Measurements from ENCODE around the gene CCL2. TPM values are rescaled to one million over a fixed set of nuclear protein-coding genes. Genes with fewer than 3 reads are reported as not detected.

The CCL2 gene
- total RNA-seq (2021; fragmentation: NEBNext Ultra II Directional; extraction: Animal tissue kit (Norgen Biotek cat#: 25700)): 3.1 and 3.7 TPM in 2 replicates
- polyA plus RNA-seq (2011; rRNA removed): 2.6 and 3.0 TPM in 2 replicates
- polyA plus RNA-seq (2011; cell fraction: cytosol; rRNA removed): 3.3 TPM
- 2.8 TPM for polyA plus RNA-seq (2011; cell fraction: nucleus; rRNA removed)
- polyA plus RNA-seq (2012, experiment 1 of 2): 1.5 to 2.5 TPM (median 1.9 TPM) in 4 replicates
- polyA plus RNA-seq (2012, experiment 2 of 2): 2.0 TPM
- polyA plus RNA-seq (2013, experiment 1 of 2): 8.7 TPM
- polyA plus RNA-seq (2013, experiment 2 of 2): 11.5 TPM
- 2.1 and 4.0 TPM in 2 replicates for polyA minus RNA-seq (2011; rRNA and poly(A)+ RNA removed)
- polyA minus RNA-seq (2011; cell fraction: cytosol; rRNA and poly(A)+ RNA removed): 2.6 TPM
- polyA minus RNA-seq (2011; cell fraction: nucleus; rRNA and poly(A)+ RNA removed): 6.3 TPM
- long read RNA-seq, experiment 1, partial matches to known transcripts: 0 of 4 reads
- long read RNA-seq, experiment 1, other reads (novel, unspliced or antisense): 0 of 4 reads
- long read RNA-seq, experiment 2, partial matches to known transcripts: 0 of 3 reads
- long read RNA-seq, experiment 2, other reads (novel, unspliced or antisense): 0 of 3 reads

- no peaks in the 10 kb centered on the region for H3K79me2 ChIP-seq (ENCODE audit: control insufficient read depth in 1 of 2, insufficient read depth in 2 of 2, low read length in 2 of 2)
- H2AK5ac ChIP-seq (ENCODE audit: low read depth, low read length): 0 out of 2 replicates have a peak within 1 kb of the TSS, but pooled peaks have one; percentile 10
- H2BK120ac ChIP-seq (replicated peaks; ENCODE audit: low read depth, low read length): peak within 1 kb of the TSS; percentile 6
- DNase-seq (ENCODE audit: low read depth in 1 of 2, low spot score in 2 of 2) (peak; percentile 46 to 56), FAIRE-seq (peak; percentile 91)
- H4K5ac ChIP-seq (ENCODE audit: insufficient read length, low read depth, low read length): peak within 1 kb of the TSS; percentile 38
- peaks cover 4 to 11% (median 7%) of the 10 kb centered on the region in 4 experiments; a peak in 6 of 7 replicates for H3K4me1 ChIP-seq (replicated peaks in 1 of 4; ENCODE audit: control insufficient read depth in 3 of 4, insufficient read depth in 4 of 4, low read length in 3 of 4)
- peak within 1 kb of the TSS; percentile 32; the same call in 1 of the 2 replicates for H3K27ac ChIP-seq (ENCODE audit: low read depth, low read length)
- H3K27me3 ChIP-seq (replicated peaks in 1 of 4; ENCODE audit: control insufficient read depth in 3 of 4, extremely low read depth in 1 of 4, insufficient read depth in 3 of 4, low read length in 3 of 4): no peaks in the 10 kb centered on the region
- no peaks in the 10 kb centered on the region for H3K79me1 ChIP-seq (ENCODE audit: low read depth, low read length)
- peak within 1 kb of the TSS; percentile 57; the same call in 1 of the 2 replicates for H2BK20ac ChIP-seq (ENCODE audit: low read length)
- no peak within 1 kb of the TSS for H3K4ac ChIP-seq (replicated peaks; ENCODE audit: insufficient read length, low read depth, low read length)
- H2BK15ac ChIP-seq (ENCODE audit: low read length): no peak within 1 kb of the TSS; the same call in 1 of the 2 replicates
- no peaks in the 10 kb centered on the region for H3K9me3 ChIP-seq (ENCODE audit: insufficient read depth in 2 of 2, low read depth in 1 of 2, low read length in 1 of 2)
- 0 out of 2 replicates have a peak within 1 kb of the TSS, but pooled peaks have one; percentile 43 for H4K8ac ChIP-seq (ENCODE audit: extremely low read depth, insufficient read depth, low read length)
- H3K4me3 ChIP-seq (ENCODE audit: extremely low read depth in 1 of 4, insufficient read depth in 2 of 4, low read depth in 3 of 4, low read length in 4 of 4): peak within 1 kb of the TSS; percentile 25 to 53 (median 44); a peak in 7 of 8 replicates
- H3K36me3 ChIP-seq (ENCODE audit: control insufficient read depth in 2 of 4, insufficient read depth in 4 of 4, low read length in 3 of 4): no peaks in the 10 kb centered on the region
- H3K9ac ChIP-seq (replicated peaks in 1 of 4; ENCODE audit: extremely low read depth in 1 of 4, low read depth in 3 of 4, low read length in 3 of 4): no peak within 1 kb of the TSS
- WGBS, 2 experiments (ENCODE audit: extremely low coverage in 1 of 2, insufficient coverage in 1 of 2, insufficient read length in 1 of 2, insufficient replicate concordance in 2 of 2, low coverage in 1 of 2, low lambda C conversion rate in 2 of 2, missing lambda C conversion rate in 1 of 2): 11% methylated on average over 11 of the region's 11 CpGs; no CpG with 5 or more reads in 1 of the 2 experiments
- H3K4me2 ChIP-seq (ENCODE audit: insufficient read depth in 1 of 2, low read depth in 2 of 2, low read length in 2 of 2): peak within 1 kb of the TSS; percentile 74 to 94
- peak within 1 kb of the TSS; percentile 52 for H2BK12ac ChIP-seq (ENCODE audit: low read depth, low read length)
- H4K20me1 ChIP-seq (replicated peaks in 1 of 2; ENCODE audit: control insufficient read depth in 1 of 2, insufficient read depth in 2 of 2, low read length in 2 of 2): no peaks in the 10 kb centered on the region
- POLR2A ChIA-PET (ENCODE audit: partially characterized antibody): no interaction called here
- H2AFZ ChIP-seq (ENCODE audit: low read length): peak within 1 kb of the TSS; percentile 79
- H3K23ac ChIP-seq (ENCODE audit: insufficient read length): no peak within 1 kb of the TSS
- H3K18ac ChIP-seq (ENCODE audit: extremely low read depth, low read length): peak within 1 kb of the TSS; percentile 73
- CTCF ChIA-PET (ENCODE audit: partially characterized antibody): interaction anchor here (0.7 to 3.6 kb wide), 6 partner anchors 16 to 107 kb away, joined by 3 to 22 read pairs (median 6); partner anchors contain the start of gene CCL1
- no peak within 1 kb of the TSS for H3K56ac ChIP-seq (replicated peaks; ENCODE audit: insufficient read length, low read depth, low read length)
- H3K23me2 ChIP-seq (ENCODE audit: low read depth, low read length): peaks cover 6% of the 10 kb centered on the region; the same call in 1 of the 2 replicates
- peak within 1 kb of the TSS; percentile 25 for H4K91ac ChIP-seq (replicated peaks; ENCODE audit: insufficient read length, low read length)
- H2BK5ac ChIP-seq (ENCODE audit: low read depth, low read length): peak within 1 kb of the TSS; percentile 60; the same call in 1 of the 2 replicates
- no peak within 1 kb of the TSS for H3K14ac ChIP-seq (ENCODE audit: insufficient read length)
- TF ChIP-seq CBX5 (IDR thresholded peaks at IDR 0.05; ENCODE audit: low read depth, low read length): no peak
- no peak for TF ChIP-seq POLR2A (IDR thresholded peaks at IDR 0.05; ENCODE audit: control extremely low read depth in 1 of 2, low read depth in 2 of 2, low read length in 2 of 2)
- TF ChIP-seq SIX5 (IDR thresholded peaks at IDR 0.05; ENCODE audit: low read depth, low read length): no peak
- TF ChIP-seq MAX (IDR thresholded peaks at IDR 0.05): no peak
- TF ChIP-seq CHD2 (IDR thresholded peaks at IDR 0.05; ENCODE audit: low read length): no peak
- no peak for TF ChIP-seq EZH2 (IDR thresholded peaks at IDR 0.05; ENCODE audit: low read depth, low read length, severe bottlenecking)
- no peak for TF ChIP-seq CHD1 (IDR thresholded peaks at IDR 0.05; ENCODE audit: low read depth, low read length)
- no peak for TF ChIP-seq TAF1 (IDR thresholded peaks at IDR 0.05; ENCODE audit: low read depth, low read length)
- TF ChIP-seq KDM4A (IDR thresholded peaks at IDR 0.05; ENCODE audit: low read depth, low read length, severe bottlenecking): no peak
Measured at GRCh38 chr17:34254651-34255380, at the start of gene CCL2. Gene CCL2, plus strand, starts transcription at chr17:34255285. Its CDS starts 65 bp downstream, at chr17:34255350.
